SK-N-SH treated with all-trans-retinoic acid at 6 μM for 48 hours (cell line): ENCODE data around the gene ZNF135.

Experiments used
- ATAC-seq: fragments of 200-7000 bp; cut with Tn5 transposase; 3 replicates; pipeline ENCODE4 v1.9.1; 2020; ENCODE audit warnings: mild to moderate bottlenecking, moderate library complexity
- ARNTL ChIP-seq: fragments of 450-650 bp; formaldehyde crosslinking; IDR thresholded peaks from 2 replicates; pipeline ENCODE4 v1.5.0; 2020; ENCODE audit warnings: low read depth, mild to moderate bottlenecking, moderate library complexity, borderline replicate concordance
- BACH2 ChIP-seq: fragments of 250-450 bp; sonication (Bioruptor Pico); IDR thresholded peaks from 2 replicates; pipeline ENCODE4 v1.9.0; 2021; ENCODE audit warnings: mild to moderate bottlenecking, borderline replicate concordance
- CSRNP3 ChIP-seq: fragments of 250-450 bp; sonication (Bioruptor Pico); IDR thresholded peaks from 2 replicates; pipeline ENCODE4 v1.5.1; 2021; ENCODE audit warnings: mild to moderate bottlenecking, moderate library complexity
- ESRRG ChIP-seq: fragments of 250-450 bp; sonication (Bioruptor Pico); IDR thresholded peaks from 2 replicates; pipeline ENCODE4 v1.6.1; 2021; ENCODE audit warnings: mild to moderate bottlenecking
- GLIS3 ChIP-seq: fragments of 250-450 bp; sonication (Bioruptor Pico); IDR thresholded peaks from 2 replicates; pipeline ENCODE4 v1.5.0; 2020; ENCODE audit warnings: mild to moderate bottlenecking, moderate library complexity
- ISL1 ChIP-seq: fragments of 250-450 bp; sonication (Bioruptor Pico); IDR thresholded peaks from 2 replicates; pipeline ENCODE4 v2.1.2; 2022; ENCODE audit warnings: mild to moderate bottlenecking, moderate library complexity
- OSR1 ChIP-seq: fragments of 250-450 bp; sonication (Bioruptor Pico); IDR thresholded peaks from 2 replicates; pipeline ENCODE4 v1.8.0; 2022; ENCODE audit warnings: moderate library complexity, mild to moderate bottlenecking, inconsistent platforms
- PATZ1 ChIP-seq: fragments of 250-450 bp; sonication (Bioruptor Pico); IDR thresholded peaks from 2 replicates; pipeline ENCODE4 v1.8.0; 2020; ENCODE audit warnings: mild to moderate bottlenecking, moderate library complexity, borderline replicate concordance
- PPARA ChIP-seq: fragments of 250-450 bp; sonication (Bioruptor Pico); IDR thresholded peaks from 2 replicates; pipeline ENCODE4 v1.5.0; 2020; ENCODE audit warnings: mild to moderate bottlenecking, borderline replicate concordance
- RARB ChIP-seq: fragments of 250-450 bp; sonication (Bioruptor Pico); IDR thresholded peaks from 2 replicates; pipeline ENCODE4 v1.8.0; 2021; ENCODE audit warnings: mild to moderate bottlenecking, moderate library complexity
- SNAI2 ChIP-seq: fragments of 250-450 bp; sonication (Bioruptor Pico); IDR thresholded peaks from 2 replicates; pipeline ENCODE4 v1.5.0; 2020; ENCODE audit warnings: mild to moderate bottlenecking, moderate library complexity
- TOX ChIP-seq: fragments of 250-450 bp; sonication (Bioruptor Pico); IDR thresholded peaks from 2 replicates; pipeline ENCODE4 v1.8.0; 2021; ENCODE audit warnings: mild to moderate bottlenecking, moderate library complexity, borderline replicate concordance
- ZC3H10 ChIP-seq: fragments of 250-450 bp; sonication (Bioruptor Pico); IDR thresholded peaks from 2 replicates; pipeline ENCODE4 v1.5.1; 2021; ENCODE audit warnings: mild to moderate bottlenecking, moderate library complexity
- ZFP30 ChIP-seq: fragments of 450-650 bp; formaldehyde crosslinking; IDR thresholded peaks from 2 replicates; pipeline ENCODE4 v1.5.0; 2022; ENCODE audit warnings: mild to moderate bottlenecking, moderate library complexity
- ZNF565 ChIP-seq: fragments of 450-650 bp; formaldehyde crosslinking; conservative IDR thresholded peaks from 2 replicates; pipeline ENCODE4 v1.5.0; 2020; ENCODE audit warnings: low read depth, mild to moderate bottlenecking, moderate library complexity
- ZNF70 ChIP-seq: fragments of 450-650 bp; formaldehyde crosslinking; IDR thresholded peaks from 2 replicates; pipeline ENCODE4 v1.5.0; 2020; ENCODE audit warnings: mild to moderate bottlenecking, moderate library complexity
- ZNF8 ChIP-seq: fragments of 450-650 bp; formaldehyde crosslinking; IDR thresholded peaks from 2 replicates; pipeline ENCODE4 v1.5.0; 2020; ENCODE audit warnings: mild to moderate bottlenecking, moderate library complexity
- TF ChIP-seq, protein P1 (sequence below): fragments of 250-450 bp; sonication (Bioruptor Pico); IDR thresholded peaks from 2 replicates; pipeline ENCODE4 v1.5.1; 2020; ENCODE audit warnings: low read depth, mild to moderate bottlenecking, moderate library complexity
- TF ChIP-seq, protein P2 (sequence below): fragments of 250-450 bp; sonication (Bioruptor Pico); IDR thresholded peaks from 2 replicates; pipeline ENCODE4 v1.5.0; 2020; ENCODE audit warnings: mild to moderate bottlenecking, moderate library complexity

The ZNF135 gene

GRCh38 chr19:58024661-58025060 lies 34.4 kb upstream of the ZNF135 start (continued):
- TF ChIP-seq, protein P1, sequence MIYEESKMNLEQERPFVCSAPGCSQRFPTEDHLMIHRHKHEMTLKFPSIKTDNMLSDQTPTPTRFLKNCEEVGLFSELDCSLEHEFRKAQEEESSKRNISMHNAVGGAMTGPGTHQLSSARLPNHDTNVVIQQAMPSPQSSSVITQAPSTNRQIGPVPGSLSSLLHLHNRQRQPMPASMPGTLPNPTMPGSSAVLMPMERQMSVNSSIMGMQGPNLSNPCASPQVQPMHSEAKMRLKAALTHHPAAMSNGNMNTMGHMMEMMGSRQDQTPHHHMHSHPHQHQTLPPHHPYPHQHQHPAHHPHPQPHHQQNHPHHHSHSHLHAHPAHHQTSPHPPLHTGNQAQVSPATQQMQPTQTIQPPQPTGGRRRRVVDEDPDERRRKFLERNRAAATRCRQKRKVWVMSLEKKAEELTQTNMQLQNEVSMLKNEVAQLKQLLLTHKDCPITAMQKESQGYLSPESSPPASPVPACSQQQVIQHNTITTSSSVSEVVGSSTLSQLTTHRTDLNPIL (CRISPR knock-in tag), result no peak
- TF ChIP-seq BACH2 (CRISPR knock-in tag) (no peak), GLIS3 (CRISPR knock-in tag) (no peak), ZFP30 (CRISPR knock-in tag) (no peak), ZNF565 (CRISPR knock-in tag) (no peak), ISL1 (CRISPR knock-in tag) (no peak)

- ATAC-seq, result no peak
Measured at GRCh38 chr19:58033741-58034476, 25.2 kb upstream of the ZNF135 start, which contains the start of gene ZSCAN1. Gene ZSCAN1, plus strand, starts transcription at chr19:58034025. Its CDS starts 3,812 bp downstream, at chr19:58037837.

GRCh38 chr19:58034477-58034793 lies 24.6 kb upstream of the ZNF135 start:
- no peak for ATAC-seq
- TF ChIP-seq BACH2 (CRISPR knock-in tag) (no peak), ESRRG (CRISPR knock-in tag) (no peak), RARB (CRISPR knock-in tag) (no peak)
- TF ChIP-seq, all 23 proteins: peak for 0

More at GRCh38 chr19:58033741-58034476, 25.2 kb upstream of the ZNF135 start, which contains the start of gene ZSCAN1:
- no peak for TF ChIP-seq CSRNP3 (CRISPR knock-in tag)
- TF ChIP-seq ZC3H10 (CRISPR knock-in tag), result no peak
- no peak for TF ChIP-seq TOX (CRISPR knock-in tag)
- TF ChIP-seq SNAI2, result no peak
- TF ChIP-seq PPARA (CRISPR knock-in tag), result no peak
- TF ChIP-seq, all 23 proteins: peak for 0

- TF ChIP-seq BACH2 (CRISPR knock-in tag) (no peak), ZNF70 (CRISPR knock-in tag) (no peak), OSR1 (CRISPR knock-in tag) (no peak), CSRNP3 (CRISPR knock-in tag) (no peak), RARB (CRISPR knock-in tag) (no peak), PATZ1 (CRISPR knock-in tag) (no peak), PPARA (CRISPR knock-in tag) (no peak)
- TF ChIP-seq, all 23 proteins: peak for 0
- no peak for ATAC-seq
Measured at GRCh38 chr19:58035863-58036262, 23.2 kb upstream of the ZNF135 start.

GRCh38 chr19:58037927-58038687 lies 21.0 kb upstream of the ZNF135 start:
- ATAC-seq, result no peak
- no peak for TF ChIP-seq PPARA (CRISPR knock-in tag)
- TF ChIP-seq ZNF565 (CRISPR knock-in tag), result no peak
- no peak for TF ChIP-seq ARNTL (CRISPR knock-in tag)
- no peak for TF ChIP-seq CSRNP3 (CRISPR knock-in tag)
- TF ChIP-seq, protein P2, sequence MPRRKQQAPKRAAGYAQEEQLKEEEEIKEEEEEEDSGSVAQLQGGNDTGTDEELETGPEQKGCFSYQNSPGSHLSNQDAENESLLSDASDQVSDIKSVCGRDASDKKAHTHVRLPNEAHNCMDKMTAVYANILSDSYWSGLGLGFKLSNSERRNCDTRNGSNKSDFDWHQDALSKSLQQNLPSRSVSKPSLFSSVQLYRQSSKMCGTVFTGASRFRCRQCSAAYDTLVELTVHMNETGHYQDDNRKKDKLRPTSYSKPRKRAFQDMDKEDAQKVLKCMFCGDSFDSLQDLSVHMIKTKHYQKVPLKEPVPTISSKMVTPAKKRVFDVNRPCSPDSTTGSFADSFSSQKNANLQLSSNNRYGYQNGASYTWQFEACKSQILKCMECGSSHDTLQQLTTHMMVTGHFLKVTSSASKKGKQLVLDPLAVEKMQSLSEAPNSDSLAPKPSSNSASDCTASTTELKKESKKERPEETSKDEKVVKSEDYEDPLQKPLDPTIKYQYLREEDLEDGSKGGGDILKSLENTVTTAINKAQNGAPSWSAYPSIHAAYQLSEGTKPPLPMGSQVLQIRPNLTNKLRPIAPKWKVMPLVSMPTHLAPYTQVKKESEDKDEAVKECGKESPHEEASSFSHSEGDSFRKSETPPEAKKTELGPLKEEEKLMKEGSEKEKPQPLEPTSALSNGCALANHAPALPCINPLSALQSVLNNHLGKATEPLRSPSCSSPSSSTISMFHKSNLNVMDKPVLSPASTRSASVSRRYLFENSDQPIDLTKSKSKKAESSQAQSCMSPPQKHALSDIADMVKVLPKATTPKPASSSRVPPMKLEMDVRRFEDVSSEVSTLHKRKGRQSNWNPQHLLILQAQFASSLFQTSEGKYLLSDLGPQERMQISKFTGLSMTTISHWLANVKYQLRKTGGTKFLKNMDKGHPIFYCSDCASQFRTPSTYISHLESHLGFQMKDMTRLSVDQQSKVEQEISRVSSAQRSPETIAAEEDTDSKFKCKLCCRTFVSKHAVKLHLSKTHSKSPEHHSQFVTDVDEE, result no peak
- TF ChIP-seq, protein P1 (CRISPR knock-in tag), result no peak
- no peak for TF ChIP-seq ISL1 (CRISPR knock-in tag)
- no peak for TF ChIP-seq ZFP30 (CRISPR knock-in tag)
- no peak for TF ChIP-seq TOX (CRISPR knock-in tag)
- TF ChIP-seq ZNF8, result no peak
- no peak for TF ChIP-seq ESRRG (CRISPR knock-in tag)
